Loucy (cell line): ENCODE measurements around the gene ACTA2.

ENCODE experiments used
- H2AFZ ChIP-seq: fragments of 200-600 bp; sonication (generic); 2 replicates; pipeline ENCODE4 v1.6.0; 2016; ENCODE audit warnings: antibody characterized with exemption, mild to moderate bottlenecking, low read length, moderate library complexity
- H3F3A ChIP-seq: fragments of 200-600 bp; 2 replicates; pipeline ENCODE4 v1.6.0; 2016; ENCODE audit warnings: antibody characterized with exemption, low read depth, mild to moderate bottlenecking
- H3K27me3 ChIP-seq: fragments of 200-600 bp; sonication (generic); 2 replicates; pipeline ENCODE4 v1.6.1; 2014; ENCODE audit warnings: low read length, mild to moderate bottlenecking; ENCODE audit not compliant: insufficient read depth, poor library complexity, severe bottlenecking
- H3K36me3 ChIP-seq: fragments of 200-600 bp; sonication (generic); 2 replicates; pipeline ENCODE4 v1.6.1; 2016; ENCODE audit warnings: low read length; ENCODE audit not compliant: insufficient read depth
- H3K4me1 ChIP-seq: fragments of 200-600 bp; sonication (generic); 2 replicates; pipeline ENCODE4 v1.5.1; 2014; ENCODE audit warnings: low read length, mild to moderate bottlenecking; ENCODE audit not compliant: insufficient read depth, poor library complexity, severe bottlenecking
- H3K4me2 ChIP-seq: fragments of 200-600 bp; sonication (generic); 2 replicates; pipeline ENCODE4 v1.6.0; 2014; ENCODE audit warnings: antibody characterized with exemption, low read length, low read depth, mild to moderate bottlenecking; ENCODE audit not compliant: poor library complexity, severe bottlenecking
- H3K4me3 ChIP-seq: fragments of 200-600 bp; sonication (generic); 2 replicates; pipeline ENCODE4 v1.5.1; 2014; ENCODE audit warnings: low read length, mild to moderate bottlenecking, mixed read lengths; ENCODE audit not compliant: poor library complexity, severe bottlenecking
- H3K79me2 ChIP-seq: fragments of 200-600 bp; sonication (generic); 2 replicates; pipeline ENCODE4 v1.6.1; 2014; ENCODE audit warnings: low read length; ENCODE audit not compliant: insufficient read depth
- H3K9ac ChIP-seq: fragments of 200-600 bp; sonication (generic); 2 replicates; pipeline ENCODE4 v1.6.0; 2014; ENCODE audit warnings: mild to moderate bottlenecking, low read depth, low read length, moderate library complexity; ENCODE audit not compliant: poor library complexity, severe bottlenecking
- H3K9me2 ChIP-seq: fragments of 200-600 bp; sonication (generic); replicated peaks from 2 replicates; pipeline ENCODE4 v1.6.1; 2016; ENCODE audit warnings: low read depth, low read length, mixed read lengths
- H3K9me3 ChIP-seq: fragments of 200-600 bp; sonication (generic); 2 replicates; pipeline ENCODE4 v1.6.1; 2014; ENCODE audit warnings: mild to moderate bottlenecking, antibody characterized with exemption, low read length, low read depth; ENCODE audit not compliant: insufficient read depth
- H4K20me1 ChIP-seq: fragments of 200-600 bp; sonication (generic); 2 replicates; pipeline ENCODE4 v1.6.0; 2014; ENCODE audit warnings: antibody characterized with exemption, low read length, mild to moderate bottlenecking; ENCODE audit not compliant: insufficient read depth, poor library complexity, severe bottlenecking
- CTCF ChIP-seq: fragments of 200-600 bp; sonication (generic); conservative IDR thresholded peaks from 2 replicates; pipeline ENCODE4 v1.5.1; 2014; ENCODE audit warnings: mild to moderate bottlenecking, antibody characterized with exemption, low read length
- EZH2phosphoT487 ChIP-seq: fragments of 200-600 bp; IDR thresholded peaks from 2 replicates; pipeline ENCODE4 v1.6.1; 2018; ENCODE audit warnings: antibody characterized with exemption, mild to moderate bottlenecking, moderate library complexity, borderline replicate concordance

ACTA2 gene

GRCh38 chr10:88991161-88991898 lies 38.8 kb upstream of the ACTA2 start:
- peak overlapping the region; percentile 93 for H2AFZ ChIP-seq
- H3K9me3 ChIP-seq, result no peaks in the 10 kb centered on the region
- H3K36me3 ChIP-seq, result no peaks in the 10 kb centered on the region
- peaks cover 34% of the 10 kb centered on the region for H3K79me2 ChIP-seq
- H4K20me1 ChIP-seq, result no peaks in the 10 kb centered on the region
- H3K4me2 ChIP-seq, result peak overlapping the region; percentile 82
- H3K4me1 ChIP-seq, result peaks cover 73% of the 10 kb centered on the region
- peaks cover 11% of the 10 kb centered on the region; the same call in 1 of the 2 replicates for H3F3A ChIP-seq
- no peak for TF ChIP-seq EZH2phosphoT487
- peak; percentile 19; the same call in 1 of the 2 replicates for TF ChIP-seq CTCF
- no peaks in the 10 kb centered on the region for H3K9me2 ChIP-seq
- H3K27me3 ChIP-seq, result peaks cover 6% of the 10 kb centered on the region
- peak overlapping the region; percentile 99 for H3K9ac ChIP-seq
- H3K4me3 ChIP-seq, result peak overlapping the region; percentile 99

GRCh38 chr10:88990384-88991160 lies 38.0 kb upstream of the ACTA2 start, which contains the start of gene FAS:
Gene FAS (plus strand): TSS chr10:88990798. CDS start chr10:88990877, 79 bp downstream.
- Histone ChIP-seq H4K20me1 (no peaks in the 10 kb centered on the region), H3F3A (peaks cover 11% of the 10 kb centered on the region; the same call in 1 of the 2 replicates), H3K79me2 (peaks cover 28% of the 10 kb centered on the region), H2AFZ (peak within 1 kb of the TSS; percentile 93), H3K27me3 (peaks cover 6% of the 10 kb centered on the region), H3K9me3 (no peaks in the 10 kb centered on the region), H3K4me3 (peak within 1 kb of the TSS; percentile 99), H3K4me2 (peak within 1 kb of the TSS; percentile 82), H3K36me3 (no peaks in the 10 kb centered on the region), H3K9me2 (no peaks in the 10 kb centered on the region), H3K4me1 (peaks cover 71% of the 10 kb centered on the region), H3K9ac (peak within 1 kb of the TSS; percentile 99)
- no peak for TF ChIP-seq EZH2phosphoT487
- no peak for TF ChIP-seq CTCF

DNA sequence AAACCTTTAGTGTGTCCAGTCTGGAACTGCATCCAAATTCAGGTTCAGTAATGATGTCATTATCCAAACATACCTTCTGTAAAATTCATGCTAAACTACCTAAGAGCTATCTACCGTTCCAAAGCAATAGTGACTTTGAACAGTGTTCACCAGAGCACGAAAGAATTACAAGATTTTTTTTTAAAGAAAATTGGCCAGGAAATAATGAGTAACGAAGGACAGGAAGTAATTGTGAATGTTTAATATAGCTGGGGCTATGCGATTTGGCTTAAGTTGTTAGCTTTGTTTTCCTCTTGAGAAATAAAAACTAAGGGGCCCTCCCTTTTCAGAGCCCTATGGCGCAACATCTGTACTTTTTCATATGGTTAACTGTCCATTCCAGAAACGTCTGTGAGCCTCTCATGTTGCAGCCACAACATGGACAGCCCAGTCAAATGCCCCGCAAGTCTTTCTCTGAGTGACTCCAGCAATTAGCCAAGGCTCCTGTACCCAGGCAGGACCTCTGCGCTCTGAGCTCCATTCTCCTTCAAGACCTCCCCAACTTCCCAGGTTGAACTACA lies 37.3 kb upstream of the ACTA2 start:
- H3K79me2 ChIP-seq, result peaks cover 26% of the 10 kb centered on the region
- H3K9me2 ChIP-seq, result no peaks in the 10 kb centered on the region
- peaks cover 66% of the 10 kb centered on the region for H3K4me1 ChIP-seq
- H3K36me3 ChIP-seq, result no peaks in the 10 kb centered on the region
- H2AFZ ChIP-seq, result peak overlapping the region; percentile 93; the same call in 1 of the 2 replicates
- H3K9ac ChIP-seq, result peak overlapping the region; percentile 99
- peak overlapping the region; percentile 82 for H3K4me2 ChIP-seq
- H3F3A ChIP-seq, result peaks cover 11% of the 10 kb centered on the region; the same call in 1 of the 2 replicates
- no peaks in the 10 kb centered on the region for H4K20me1 ChIP-seq
- H3K27me3 ChIP-seq, result peaks cover 6% of the 10 kb centered on the region
- no peaks in the 10 kb centered on the region for H3K9me3 ChIP-seq
- TF ChIP-seq CTCF (no peak), EZH2phosphoT487 (no peak)
- peak overlapping the region; percentile 99 for H3K4me3 ChIP-seq
